Mammary epithelial cell (primary cell): ENCODE results near the gene PHLDB2.

Source experiments
- CTCF ChIP-seq, 2 donors: IDR thresholded peaks in 1 of 2; conservative IDR thresholded peaks in 1 of 2; 2 replicates each; pipeline ENCODE4 v1.5.1; 2011 to 2012; ENCODE audit warnings: inconsistent platforms in 2 of 2, low read length in 2 of 2, mild to moderate bottlenecking in 2 of 2, control low read depth in 1 of 2, low read depth in 1 of 2; ENCODE audit not compliant: insufficient read depth in 1 of 2; ENCODE audit errors: extremely low read depth in 1 of 2
- EZH2 ChIP-seq: IDR thresholded peaks from 2 replicates; pipeline ENCODE4 v1.6.1; 2012; ENCODE audit warnings: low read length, inconsistent platforms, borderline replicate concordance

DNA sequence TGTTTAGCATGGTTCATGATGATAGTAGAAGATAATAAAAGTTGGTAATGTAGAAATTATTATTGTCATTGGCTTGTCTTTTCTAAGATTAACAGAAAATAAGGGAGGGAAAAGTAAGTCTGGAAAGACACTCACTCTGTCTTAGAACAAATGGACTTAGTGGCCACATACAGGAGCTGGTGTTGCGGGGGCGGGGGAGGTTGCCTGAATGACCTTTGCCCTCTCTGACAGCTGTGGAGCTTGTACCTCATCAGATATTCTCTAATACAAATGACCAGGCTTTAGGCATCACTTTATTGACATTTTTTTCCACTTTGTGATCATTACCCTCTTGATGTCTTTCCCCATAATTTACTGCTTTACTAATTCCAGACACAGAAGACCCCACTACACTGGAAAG, 145.6 kb downstream of the PHLDB2 start:
- TF ChIP-seq CTCF (conservative IDR thresholded peaks at IDR 0.05 in 1 of 2, IDR thresholded peaks at IDR 0.05 in 1 of 2; ENCODE audit: extremely low read depth in 1 of 2, insufficient read depth in 1 of 2, low read depth in 1 of 2, low read length in 2 of 2) (no peak), EZH2 (no peak)
